Loucy (cell line): ENCODE data around the gene NHERF1.
A peak's percentile ranks its signal among the peaks of the same experiment; 100 is the strongest.

ENCODE experiments used
- H2AFZ ChIP-seq: fragments of 200-600 bp; sonication (generic); 2 replicates; pipeline ENCODE4 v1.6.0; 2016; ENCODE audit warnings: antibody characterized with exemption, mild to moderate bottlenecking, low read length, moderate library complexity
- H3F3A ChIP-seq: fragments of 200-600 bp; 2 replicates; pipeline ENCODE4 v1.6.0; 2016; ENCODE audit warnings: antibody characterized with exemption, low read depth, mild to moderate bottlenecking
- H3K27me3 ChIP-seq: fragments of 200-600 bp; sonication (generic); 2 replicates; pipeline ENCODE4 v1.6.1; 2014; ENCODE audit warnings: low read length, mild to moderate bottlenecking; ENCODE audit not compliant: insufficient read depth, poor library complexity, severe bottlenecking
- H3K36me3 ChIP-seq: fragments of 200-600 bp; sonication (generic); 2 replicates; pipeline ENCODE4 v1.6.1; 2016; ENCODE audit warnings: low read length; ENCODE audit not compliant: insufficient read depth
- H3K4me1 ChIP-seq: fragments of 200-600 bp; sonication (generic); 2 replicates; pipeline ENCODE4 v1.5.1; 2014; ENCODE audit warnings: low read length, mild to moderate bottlenecking; ENCODE audit not compliant: insufficient read depth, poor library complexity, severe bottlenecking
- H3K4me2 ChIP-seq: fragments of 200-600 bp; sonication (generic); 2 replicates; pipeline ENCODE4 v1.6.0; 2014; ENCODE audit warnings: antibody characterized with exemption, low read length, low read depth, mild to moderate bottlenecking; ENCODE audit not compliant: poor library complexity, severe bottlenecking
- H3K4me3 ChIP-seq: fragments of 200-600 bp; sonication (generic); 2 replicates; pipeline ENCODE4 v1.5.1; 2014; ENCODE audit warnings: low read length, mild to moderate bottlenecking, mixed read lengths; ENCODE audit not compliant: poor library complexity, severe bottlenecking
- H3K79me2 ChIP-seq: fragments of 200-600 bp; sonication (generic); 2 replicates; pipeline ENCODE4 v1.6.1; 2014; ENCODE audit warnings: low read length; ENCODE audit not compliant: insufficient read depth
- H3K9ac ChIP-seq: fragments of 200-600 bp; sonication (generic); 2 replicates; pipeline ENCODE4 v1.6.0; 2014; ENCODE audit warnings: mild to moderate bottlenecking, low read depth, low read length, moderate library complexity; ENCODE audit not compliant: poor library complexity, severe bottlenecking
- H3K9me2 ChIP-seq: fragments of 200-600 bp; sonication (generic); replicated peaks from 2 replicates; pipeline ENCODE4 v1.6.1; 2016; ENCODE audit warnings: low read depth, low read length, mixed read lengths
- H3K9me3 ChIP-seq: fragments of 200-600 bp; sonication (generic); 2 replicates; pipeline ENCODE4 v1.6.1; 2014; ENCODE audit warnings: mild to moderate bottlenecking, antibody characterized with exemption, low read length, low read depth; ENCODE audit not compliant: insufficient read depth
- H4K20me1 ChIP-seq: fragments of 200-600 bp; sonication (generic); 2 replicates; pipeline ENCODE4 v1.6.0; 2014; ENCODE audit warnings: antibody characterized with exemption, low read length, mild to moderate bottlenecking; ENCODE audit not compliant: insufficient read depth, poor library complexity, severe bottlenecking
- EZH2phosphoT487 ChIP-seq: fragments of 200-600 bp; IDR thresholded peaks from 2 replicates; pipeline ENCODE4 v1.6.1; 2018; ENCODE audit warnings: antibody characterized with exemption, mild to moderate bottlenecking, moderate library complexity, borderline replicate concordance
- TF ChIP-seq, protein P1 (sequence below): fragments of 200-600 bp; sonication (generic); conservative IDR thresholded peaks from 2 replicates; pipeline ENCODE4 v1.5.1; 2014; ENCODE audit warnings: mild to moderate bottlenecking, antibody characterized with exemption, low read length

The NHERF1 gene

DNA sequence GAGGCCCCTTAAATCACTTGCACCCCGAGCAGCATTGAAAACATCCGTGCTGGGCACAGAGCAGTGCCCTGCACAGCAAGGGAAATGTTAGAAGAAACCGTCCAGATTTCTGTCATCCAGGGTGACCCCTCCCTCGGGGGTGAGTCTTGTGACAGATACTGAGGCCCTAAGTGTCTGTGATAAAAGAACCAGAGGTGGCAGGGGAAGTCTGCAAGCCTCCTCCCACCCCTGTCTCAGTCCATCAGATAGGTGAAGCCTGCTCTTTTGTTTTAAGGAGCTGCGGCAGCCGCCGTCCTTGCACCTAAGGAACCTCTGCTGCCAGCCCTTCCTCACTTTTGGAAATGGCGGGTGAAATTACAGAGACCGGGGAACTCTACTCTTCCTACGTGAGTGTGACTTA, 28.6 kb downstream of the NHERF1 start:
- TF ChIP-seq EZH2phosphoT487 = no peak
- TF ChIP-seq, protein P1, sequence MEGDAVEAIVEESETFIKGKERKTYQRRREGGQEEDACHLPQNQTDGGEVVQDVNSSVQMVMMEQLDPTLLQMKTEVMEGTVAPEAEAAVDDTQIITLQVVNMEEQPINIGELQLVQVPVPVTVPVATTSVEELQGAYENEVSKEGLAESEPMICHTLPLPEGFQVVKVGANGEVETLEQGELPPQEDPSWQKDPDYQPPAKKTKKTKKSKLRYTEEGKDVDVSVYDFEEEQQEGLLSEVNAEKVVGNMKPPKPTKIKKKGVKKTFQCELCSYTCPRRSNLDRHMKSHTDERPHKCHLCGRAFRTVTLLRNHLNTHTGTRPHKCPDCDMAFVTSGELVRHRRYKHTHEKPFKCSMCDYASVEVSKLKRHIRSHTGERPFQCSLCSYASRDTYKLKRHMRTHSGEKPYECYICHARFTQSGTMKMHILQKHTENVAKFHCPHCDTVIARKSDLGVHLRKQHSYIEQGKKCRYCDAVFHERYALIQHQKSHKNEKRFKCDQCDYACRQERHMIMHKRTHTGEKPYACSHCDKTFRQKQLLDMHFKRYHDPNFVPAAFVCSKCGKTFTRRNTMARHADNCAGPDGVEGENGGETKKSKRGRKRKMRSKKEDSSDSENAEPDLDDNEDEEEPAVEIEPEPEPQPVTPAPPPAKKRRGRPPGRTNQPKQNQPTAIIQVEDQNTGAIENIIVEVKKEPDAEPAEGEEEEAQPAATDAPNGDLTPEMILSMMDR = no peak
- Histone ChIP-seq H3K79me2 (peaks cover 57% of the 10 kb centered on the region), H3F3A (no peaks in the 10 kb centered on the region), H3K36me3 (peaks cover 14% of the 10 kb centered on the region; the same call in 1 of the 2 replicates), H2AFZ (no peak overlapping the region; the same call in 1 of the 2 replicates), H3K4me3 (peak overlapping the region; percentile 90), H3K27me3 (no peaks in the 10 kb centered on the region), H3K4me1 (peaks cover 44% of the 10 kb centered on the region), H3K4me2 (peak overlapping the region; percentile 89), H3K9me2 (no peaks in the 10 kb centered on the region), H3K9me3 (no peaks in the 10 kb centered on the region), H4K20me1 (peaks cover 11% of the 10 kb centered on the region), H3K9ac (peak overlapping the region; percentile 77)

DNA sequence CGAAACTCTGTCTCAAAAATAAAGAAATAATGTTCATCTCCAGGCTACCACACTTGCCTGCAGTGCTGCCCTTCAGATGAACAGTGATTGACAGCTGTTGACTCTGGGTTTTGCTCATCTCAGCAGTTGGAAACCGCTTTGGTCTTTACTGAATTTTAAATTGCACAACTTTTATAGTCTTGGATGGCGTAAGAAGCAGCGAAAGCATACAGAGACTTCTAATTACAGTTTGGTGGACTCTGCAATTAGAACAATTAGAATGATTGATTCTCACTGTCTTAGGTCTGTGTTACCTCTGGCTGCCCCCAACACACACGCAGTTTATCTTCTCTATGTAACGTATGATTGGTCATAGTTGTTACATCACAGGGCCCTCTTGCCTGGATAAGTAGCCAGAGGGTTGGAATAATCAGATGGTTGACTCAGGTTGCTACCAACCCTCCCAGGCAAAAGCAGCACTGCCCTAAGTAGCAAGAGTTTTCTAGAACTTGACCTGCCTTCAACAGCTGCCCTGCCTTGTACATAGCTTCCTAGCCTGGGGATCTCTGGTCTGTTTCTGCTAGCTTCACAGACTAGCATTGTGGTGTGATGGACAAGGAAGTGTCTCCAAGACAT, 29.6 kb downstream of the NHERF1 start:
- H3F3A ChIP-seq = no peaks in the 10 kb centered on the region
- peaks cover 57% of the 10 kb centered on the region for H3K79me2 ChIP-seq
- H3K4me2 ChIP-seq = peak overlapping the region; percentile 89
- peaks cover 5% of the 10 kb centered on the region; the same call in 1 of the 2 replicates for H3K36me3 ChIP-seq
- H3K27me3 ChIP-seq = no peaks in the 10 kb centered on the region
- peaks cover 9% of the 10 kb centered on the region for H4K20me1 ChIP-seq
- H2AFZ ChIP-seq = no peak overlapping the region
- H3K4me1 ChIP-seq = peaks cover 44% of the 10 kb centered on the region
- no peak for TF ChIP-seq EZH2phosphoT487
- TF ChIP-seq, protein P1 = no peak
- peak overlapping the region; percentile 77 for H3K9ac ChIP-seq
- no peak overlapping the region for H3K4me3 ChIP-seq
- H3K9me3 ChIP-seq = no peaks in the 10 kb centered on the region
- no peaks in the 10 kb centered on the region for H3K9me2 ChIP-seq

DNA sequence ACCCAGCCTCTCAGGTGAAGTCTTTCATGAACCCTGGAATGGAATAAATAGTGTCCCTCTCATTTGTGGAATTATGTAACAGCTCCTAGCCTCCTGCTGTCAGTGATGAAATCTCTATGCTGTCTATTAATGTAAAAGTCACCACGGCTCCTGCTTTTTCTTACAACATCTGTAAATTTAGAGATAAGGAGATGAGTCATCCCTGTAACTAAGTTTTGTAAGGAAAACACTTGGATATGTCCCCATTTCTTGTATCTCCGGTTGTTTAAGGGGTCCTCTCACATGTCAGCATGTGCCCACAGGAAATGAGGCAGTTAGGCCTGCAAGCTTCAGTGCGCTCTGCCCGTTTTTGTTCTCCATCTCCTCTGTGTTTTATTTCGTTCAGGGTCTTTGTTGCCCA, 30.5 kb downstream of the NHERF1 start:
- H2AFZ ChIP-seq = no peak overlapping the region
- TF ChIP-seq, protein P1 = no peak
- TF ChIP-seq EZH2phosphoT487 = no peak
- peaks cover 8% of the 10 kb centered on the region for H4K20me1 ChIP-seq
- no peaks in the 10 kb centered on the region for H3K9me3 ChIP-seq
- peak overlapping the region; percentile 37 for H3K4me3 ChIP-seq
- peaks cover 46% of the 10 kb centered on the region for H3K4me1 ChIP-seq
- H3K9me2 ChIP-seq = no peaks in the 10 kb centered on the region
- H3K4me2 ChIP-seq = peak overlapping the region; percentile 54
- H3F3A ChIP-seq = no peaks in the 10 kb centered on the region
- H3K27me3 ChIP-seq = no peaks in the 10 kb centered on the region
- H3K9ac ChIP-seq = peak overlapping the region; percentile 57
- no peaks in the 10 kb centered on the region for H3K36me3 ChIP-seq
- peaks cover 48% of the 10 kb centered on the region for H3K79me2 ChIP-seq
